H1 (cell line): ENCODE data around the gene CISTR. TPM values are rescaled to one million over a fixed set of nuclear protein-coding genes. Genes with fewer than 3 reads are reported as not detected.

Experiments
- CTCF ChIA-PET: fragments of 300-600 bp; sonication (Branson Sonifier 250); formaldehyde crosslinking; loops from one replicate; lab custom pipeline; 2021; ENCODE audit not compliant: partially characterized antibody; lab: Charles Lee
- POLR2A ChIA-PET: fragments of 300-600 bp; sonication (Branson Sonifier 250); formaldehyde crosslinking; loops from one replicate; lab custom pipeline; 2021; ENCODE audit warnings: inconsistent platforms; ENCODE audit not compliant: partially characterized antibody; lab: Charles Lee
- DNase-seq, 2 experiments: peaks; one replicate each; pipeline versions ENCODE4 v3.0.0 to v3.0.0-alpha.2; 2010 to 2022; ENCODE audit warnings: low spot score in 2 of 2, low read depth in 1 of 2, mixed read lengths in 1 of 2
- FAIRE-seq: peaks from 2 replicates; lab custom pipeline; 2011; peaks lifted over from hg19 to GRCh38; lab: Jason Lieb, UNC
- H2AFZ ChIP-seq: 2 replicates; pipeline ENCODE4 v1.8.1; 2012; ENCODE audit warnings: low read length, inconsistent platforms
- H2AK5ac ChIP-seq: 2 replicates; pipeline ENCODE4 v1.6.1; 2013; ENCODE audit warnings: low read depth, low read length
- H2BK120ac ChIP-seq: replicated peaks from 2 replicates; pipeline ENCODE3; 2013; ENCODE audit warnings: low read depth, low read length, inconsistent platforms
- H2BK12ac ChIP-seq: 2 replicates; pipeline ENCODE4 v1.6.1; 2013; ENCODE audit warnings: low read depth, low read length
- H2BK15ac ChIP-seq: 2 replicates; pipeline ENCODE4 v1.6.1; 2013; ENCODE audit warnings: low read length
- H2BK20ac ChIP-seq: 2 replicates; pipeline ENCODE4 v1.6.1; 2013; ENCODE audit warnings: low read length
- H2BK5ac ChIP-seq: 2 replicates; pipeline ENCODE4 v1.6.1; 2013; ENCODE audit warnings: low read depth, low read length
- H3K14ac ChIP-seq: 2 replicates; pipeline ENCODE4 v1.6.1; 2013; ENCODE audit warnings: inconsistent platforms; ENCODE audit not compliant: insufficient read length
- H3K18ac ChIP-seq: 2 replicates; pipeline ENCODE4 v1.6.1; 2013; ENCODE audit warnings: low read length; ENCODE audit errors: extremely low read depth
- H3K23ac ChIP-seq: 2 replicates; pipeline ENCODE4 v1.6.1; 2013; ENCODE audit warnings: inconsistent platforms; ENCODE audit not compliant: insufficient read length
- H3K23me2 ChIP-seq: 2 replicates; pipeline ENCODE4 v1.6.1; 2013; ENCODE audit warnings: low read depth, low read length
- H3K27ac ChIP-seq: 2 replicates; pipeline ENCODE4 v1.6.1; 2011; ENCODE audit warnings: low read depth, low read length, inconsistent platforms
- H3K27me3 ChIP-seq, 4 experiments: replicated peaks in 1 of 4; 1 replicate in 1 of 4; 2 replicates in 3 of 4; pipeline versions ENCODE4 v1.6.1 to v1.8.1; 2011 to 2013; ENCODE audit warnings: low read length in 3 of 4, mild to moderate bottlenecking in 3 of 4, inconsistent platforms in 2 of 4, mixed read lengths in 2 of 4, moderate library complexity in 1 of 4; ENCODE audit not compliant: control insufficient read depth in 3 of 4, insufficient read depth in 3 of 4; ENCODE audit errors: extremely low read depth in 1 of 4
- H3K36me3 ChIP-seq, 4 experiments: 2 replicates each; pipeline versions ENCODE4 v1.6.1 to v1.8.1; 2011 to 2013; ENCODE audit warnings: mild to moderate bottlenecking in 4 of 4, low read length in 3 of 4, moderate library complexity in 2 of 4, control low read depth in 1 of 4, inconsistent platforms in 1 of 4; ENCODE audit not compliant: insufficient read depth in 4 of 4, control insufficient read depth in 2 of 4
- H3K4ac ChIP-seq: replicated peaks from 2 replicates; pipeline ENCODE3; 2013; ENCODE audit warnings: low read length, low read depth, mixed read lengths, inconsistent platforms; ENCODE audit not compliant: insufficient read length
- H3K4me1 ChIP-seq, 4 experiments: replicated peaks in 1 of 4; 1 replicate in 1 of 4; 2 replicates in 3 of 4; pipeline versions ENCODE4 v1.6.1 to v1.8.1; 2011 to 2013; ENCODE audit warnings: low read length in 3 of 4, inconsistent platforms in 2 of 4, mixed read lengths in 1 of 4; ENCODE audit not compliant: insufficient read depth in 4 of 4, control insufficient read depth in 3 of 4
- H3K4me2 ChIP-seq, 2 experiments: 2 replicates each; pipeline versions ENCODE4 v1.6.1 to v1.8.1; 2011 to 2013; ENCODE audit warnings: low read depth in 2 of 2, low read length in 2 of 2, control low read depth in 1 of 2, inconsistent platforms in 1 of 2, mild to moderate bottlenecking in 1 of 2; ENCODE audit not compliant: insufficient read depth in 1 of 2
- H3K4me3 ChIP-seq, 4 experiments: fragments of 200-600, 300-600 bp in 1 of 4; sonication (generic), shearing (Covaris generic), sonication (Bioruptor Twin) in 1 of 4; 2 replicates each; pipeline versions ENCODE4 v1.5.1 to v1.8.1; 2011 to 2016; ENCODE audit warnings: low read length in 4 of 4, low read depth in 3 of 4, control low read depth in 2 of 4, inconsistent platforms in 2 of 4, mild to moderate bottlenecking in 2 of 4, mixed read lengths in 1 of 4, moderate library complexity in 1 of 4; ENCODE audit not compliant: insufficient read depth in 2 of 4; ENCODE audit errors: extremely low read depth in 1 of 4
- H3K56ac ChIP-seq: replicated peaks from 2 replicates; pipeline ENCODE3; 2013; ENCODE audit warnings: low read depth, mild to moderate bottlenecking, mixed read lengths, low read length, inconsistent platforms; ENCODE audit not compliant: insufficient read length
- H3K79me1 ChIP-seq: 2 replicates; pipeline ENCODE4 v1.6.1; 2013; ENCODE audit warnings: low read depth, low read length, control low read depth
- H3K79me2 ChIP-seq, 2 experiments: 2 replicates each; pipeline versions ENCODE4 v1.6.1 to v1.8.1; 2012 to 2013; ENCODE audit warnings: low read length in 2 of 2, mild to moderate bottlenecking in 2 of 2, inconsistent platforms in 1 of 2; ENCODE audit not compliant: insufficient read depth in 2 of 2, control insufficient read depth in 1 of 2
- H3K9ac ChIP-seq, 4 experiments: replicated peaks in 1 of 4; 1 replicate in 1 of 4; 2 replicates in 3 of 4; pipeline versions ENCODE4 v1.6.1 to v1.8.1; 2011 to 2013; ENCODE audit warnings: low read depth in 3 of 4, low read length in 3 of 4, control low read depth in 2 of 4, mild to moderate bottlenecking in 2 of 4, moderate library complexity in 2 of 4, inconsistent platforms in 1 of 4; ENCODE audit errors: extremely low read depth in 1 of 4
- H3K9me3 ChIP-seq, 2 experiments: 2 replicates each; pipeline versions ENCODE4 v1.6.1 to v1.8.1; 2012 to 2013; ENCODE audit warnings: mild to moderate bottlenecking in 2 of 2, moderate library complexity in 2 of 2, control low read depth in 1 of 2, inconsistent platforms in 1 of 2, low read depth in 1 of 2, low read length in 1 of 2, mixed read lengths in 1 of 2; ENCODE audit not compliant: insufficient read depth in 2 of 2
- H4K20me1 ChIP-seq, 2 experiments: replicated peaks in 1 of 2; 2 replicates each; pipeline versions ENCODE3 to v1.8.1; 2011 to 2013; ENCODE audit warnings: inconsistent platforms in 2 of 2, low read length in 2 of 2, mild to moderate bottlenecking in 1 of 2; ENCODE audit not compliant: insufficient read depth in 2 of 2, control insufficient read depth in 1 of 2
- H4K5ac ChIP-seq: 2 replicates; pipeline ENCODE4 v1.6.1; 2013; ENCODE audit warnings: low read length, low read depth, mixed read lengths, inconsistent platforms; ENCODE audit not compliant: insufficient read length
- H4K8ac ChIP-seq: 2 replicates; pipeline ENCODE4 v1.8.0; 2013; ENCODE audit warnings: mild to moderate bottlenecking, moderate library complexity, low read length, inconsistent platforms; ENCODE audit not compliant: insufficient read depth; ENCODE audit errors: extremely low read depth
- H4K91ac ChIP-seq: replicated peaks from 2 replicates; pipeline ENCODE3; 2013; ENCODE audit warnings: low read length, mixed read lengths, inconsistent platforms; ENCODE audit not compliant: insufficient read length
- ASH2L ChIP-seq: fragments of 200-600, 300-600 bp; sonication (generic); IDR thresholded peaks from one replicate; pipeline ENCODE4 v1.7.1; 2017; ENCODE audit warnings: low read length
- CEBPB ChIP-seq: IDR thresholded peaks from 2 replicates; pipeline ENCODE4 v1.6.1; 2012; ENCODE audit warnings: low read depth, low read length
- CREB1 ChIP-seq: IDR thresholded peaks from 2 replicates; pipeline ENCODE4 v1.6.1; 2012; ENCODE audit warnings: inconsistent platforms
- CTBP2 ChIP-seq: IDR thresholded peaks from 2 replicates; pipeline ENCODE4 v1.7.0; 2011; ENCODE audit warnings: borderline replicate concordance, mild to moderate bottlenecking, moderate library complexity, mixed read lengths, low read length; ENCODE audit not compliant: insufficient read depth, insufficient read length
- FOSL1 ChIP-seq: IDR thresholded peaks from 2 replicates; pipeline ENCODE4 v1.6.1; 2011; ENCODE audit warnings: mild to moderate bottlenecking, low read depth, low read length, moderate library complexity; ENCODE audit not compliant: insufficient read depth
- GABPA ChIP-seq: IDR thresholded peaks from 2 replicates; pipeline ENCODE4 v1.6.1; 2011; ENCODE audit warnings: mild to moderate bottlenecking, low read length, moderate library complexity, borderline replicate concordance; ENCODE audit not compliant: insufficient read depth
- HDAC6 ChIP-seq: IDR thresholded peaks from one replicate; pipeline ENCODE4 v1.7.1; 2012; ENCODE audit warnings: low read depth, mild to moderate bottlenecking, inconsistent platforms, low read length, moderate library complexity
- KDM4A ChIP-seq: IDR thresholded peaks from one replicate; pipeline ENCODE4 v1.7.1; 2012; ENCODE audit warnings: low read depth, mild to moderate bottlenecking, moderate library complexity, low read length, inconsistent platforms; ENCODE audit not compliant: severe bottlenecking
- KDM5A ChIP-seq: fragments of 200-600 bp; IDR thresholded peaks from 2 replicates; pipeline ENCODE4 v1.7.1; 2012; ENCODE audit warnings: mild to moderate bottlenecking, low read length, inconsistent platforms, mixed read lengths
- POLR2AphosphoS5 ChIP-seq: IDR thresholded peaks from 2 replicates; pipeline ENCODE4 v1.6.1; 2011; ENCODE audit warnings: low read depth, low read length
- RFX5 ChIP-seq: IDR thresholded peaks from 2 replicates; pipeline ENCODE4 v1.6.1; 2011; ENCODE audit warnings: low read depth, low read length, improper control_type of control experiment, borderline replicate concordance
- SIRT6 ChIP-seq: IDR thresholded peaks from one replicate; pipeline ENCODE4 v1.7.1; 2012; ENCODE audit warnings: low read length, inconsistent platforms
- SP1 ChIP-seq: IDR thresholded peaks from 2 replicates; pipeline ENCODE4 v1.6.1; 2011; ENCODE audit warnings: low read depth, low read length
- TBP ChIP-seq: IDR thresholded peaks from 2 replicates; pipeline ENCODE4 v1.6.1; 2011; ENCODE audit warnings: low read depth, low read length, improper control_type of control experiment
- WGBS, 2 experiments: shearing (Covaris generic) in 1 of 2; methylation state at CpG; one replicate each; pipeline versions ENCODE4 v1.1.6 to v1.1.7; 2013 to 2015; ENCODE audit warnings: low lambda C conversion rate in 2 of 2, mixed read lengths in 2 of 2, inconsistent platforms in 1 of 2, low coverage in 1 of 2, missing lambda C conversion rate in 1 of 2; ENCODE audit not compliant: insufficient replicate concordance in 2 of 2, insufficient coverage in 1 of 2, insufficient read length in 1 of 2; ENCODE audit errors: extremely low coverage in 1 of 2, missing lambda C conversion rate in 1 of 2; 5-methylcytosine and 5-hydroxymethylcytosine counted together
- polyA plus RNA-seq, 7 experiments: library from polyadenylated mRNA; depleted of rRNA in 3 of 7; stranded (reverse) in 5 of 7; unstranded in 2 of 7; fragments of >200 nt in 5 of 7; fragments of 200-250 nt in 2 of 7; gene quantifications; 1 replicate in 5 of 7; 2 replicates in 1 of 7; 4 replicates in 1 of 7; pipeline versions ENCODE4 v1.2.1 to v1.2.3, GENCODE V29; 2011 to 2013; ENCODE audit warnings: missing spikeins in 2 of 7, mixed read lengths in 2 of 7
- total RNA-seq: library from RNA; stranded (reverse); fragmentation: NEBNext Ultra II Directional; extraction: Animal tissue kit (Norgen Biotek cat#: 25700); gene quantifications from 2 replicates; pipeline ENCODE4 v1.2.1, GENCODE V29; 2021
- TF ChIP-seq, protein P1 (sequence below): IDR thresholded peaks from 2 replicates; pipeline ENCODE4 v1.6.1; 2011; ENCODE audit warnings: low read depth, mild to moderate bottlenecking, low read length; ENCODE audit not compliant: insufficient read depth

CISTR gene
- total and polyA plus RNA-seq, 2 of the 8 experiments (the other 6 are each of a cell fraction or from before 2014, with no cell fraction given), result not detected

DNA sequence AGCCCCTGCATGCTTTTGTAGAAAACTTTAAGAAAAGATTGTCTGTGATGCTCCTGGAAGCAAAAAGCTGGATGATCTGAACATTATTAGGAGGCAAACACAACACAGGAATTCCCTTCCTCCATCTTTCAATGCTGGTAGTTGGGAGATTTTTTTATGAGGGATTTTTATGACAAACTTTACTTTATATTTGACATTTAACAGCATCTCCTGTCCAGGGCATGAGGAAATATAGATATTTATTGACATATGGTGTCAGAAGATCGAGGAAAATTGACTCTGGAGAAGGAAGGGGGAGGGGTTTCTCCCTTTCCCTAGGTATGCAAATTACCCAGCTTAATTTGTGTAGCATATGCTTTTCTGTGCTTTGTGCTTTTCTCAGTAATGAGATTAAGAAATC lies 37.8 kb upstream of the CISTR start:
- Histone ChIP-seq H3K9ac (no peak overlapping the region), H3K14ac (no peak overlapping the region), H3K4me3 (no peak overlapping the region), H2BK20ac (no peak overlapping the region), H3K36me3 (no peaks in the 10 kb centered on the region), H2AK5ac (no peak overlapping the region), H4K5ac (no peak overlapping the region), H3K56ac (no peak overlapping the region), H3K18ac (no peak overlapping the region), H3K79me2 (no peaks in the 10 kb centered on the region), H3K27ac (no peak overlapping the region), H2BK12ac (no peak overlapping the region), H3K27me3 (peaks cover 0 to 6% (median 1%) of the 10 kb centered on the region in 4 experiments; a peak in 3 of 7 replicates), H2BK120ac (no peak overlapping the region), H3K23ac (no peak overlapping the region), H3K79me1 (no peaks in the 10 kb centered on the region), H3K4me1 (peaks cover 0 to 2% (median 0%) of the 10 kb centered on the region in 4 experiments; a peak in 1 of 7 replicates), H2BK5ac (no peak overlapping the region), H2AFZ (no peak overlapping the region), H4K20me1 (no peaks in the 10 kb centered on the region), H3K4ac (no peak overlapping the region), H4K8ac (no peak overlapping the region), H2BK15ac (no peak overlapping the region), H4K91ac (no peak overlapping the region), H3K9me3 (no peaks in the 10 kb centered on the region), H3K4me2 (no peak overlapping the region), H3K23me2 (no peaks in the 10 kb centered on the region)
- FAIRE-seq (no peak), DNase-seq (no peak)
- POLR2A ChIA-PET, result interaction anchor here (0.7 kb wide), 1 partner anchor 1458 kb away, joined by 3 read pairs; no protein-coding TSS in a partner anchor
- CTCF ChIA-PET, result interaction anchor here (1.0 to 6.8 kb wide), 6 partner anchors 8 to 198 kb away, joined by 3 to 64 read pairs (median 8); no protein-coding TSS in a partner anchor
- WGBS, 2 experiments, result 79% methylated on average over 1 of the region's 1 CpG; no CpG with 5 or more reads in 1 of the 2 experiments
- no peak for TF ChIP-seq CTBP2
- TF ChIP-seq, protein P1, sequence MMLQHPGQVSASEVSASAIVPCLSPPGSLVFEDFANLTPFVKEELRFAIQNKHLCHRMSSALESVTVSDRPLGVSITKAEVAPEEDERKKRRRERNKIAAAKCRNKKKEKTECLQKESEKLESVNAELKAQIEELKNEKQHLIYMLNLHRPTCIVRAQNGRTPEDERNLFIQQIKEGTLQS, result no peak
- TF ChIP-seq ASH2L, result no peak
- TF ChIP-seq KDM4A, result no peak
- no peak for TF ChIP-seq POLR2AphosphoS5
- no peak for TF ChIP-seq CREB1
- TF ChIP-seq GABPA, result no peak
- TF ChIP-seq CEBPB, result no peak
- no peak for TF ChIP-seq SIRT6
- no peak for TF ChIP-seq FOSL1
- TF ChIP-seq RFX5, result no peak
- TF ChIP-seq KDM5A, result no peak
- no peak for TF ChIP-seq HDAC6
- no peak for TF ChIP-seq SP1
- TF ChIP-seq TBP, result no peak
